Hindlimb muscle (tissue), 1 donor: ENCODE measurements around the gene DLG5. TPM values are rescaled to one million over a fixed set of nuclear protein-coding genes. Genes with fewer than 3 reads are reported as not detected.
A peak's percentile ranks its signal among the peaks of the same experiment; 100 is the strongest.
"Not testable (repeated sequence)": the region's sequence is repeated elsewhere in the genome, so short reads cannot be mapped to it uniquely, and the experiment has no call there.

Source experiments
- DNase-seq: peaks from one replicate; pipeline ENCODE4 v3.0.0-alpha.2; 2013
- polyA plus RNA-seq: library from polyadenylated mRNA; unstranded; fragments of 120-200 nt; gene quantifications from one replicate; pipeline ENCODE4 v1.2.1, GENCODE V29; 2013; ENCODE audit not compliant: insufficient read length

DLG5 gene
- polyA plus RNA-seq, 1 donor: 28.0 TPM

DNA sequence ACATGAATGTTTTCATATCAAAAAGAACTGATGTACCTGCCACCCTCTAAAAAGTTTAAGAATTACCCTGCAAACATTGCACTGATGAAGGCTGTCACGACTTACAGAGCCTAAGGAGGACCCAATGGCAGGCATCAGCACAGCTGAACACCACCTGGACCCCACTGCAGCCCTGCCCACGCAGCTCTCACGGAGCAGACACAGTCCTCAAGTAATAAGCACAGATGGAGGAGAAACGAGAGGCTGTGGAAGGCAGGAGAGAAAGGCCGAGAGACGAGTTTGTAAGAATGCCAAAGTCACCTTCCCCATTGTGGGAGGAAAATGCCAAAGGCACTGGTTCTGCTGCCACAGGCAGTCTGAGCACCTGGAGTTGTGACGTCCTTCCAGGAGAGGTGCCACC is 135.0 kb downstream of the DLG5 start:
- DNase-seq: no peak

DNA sequence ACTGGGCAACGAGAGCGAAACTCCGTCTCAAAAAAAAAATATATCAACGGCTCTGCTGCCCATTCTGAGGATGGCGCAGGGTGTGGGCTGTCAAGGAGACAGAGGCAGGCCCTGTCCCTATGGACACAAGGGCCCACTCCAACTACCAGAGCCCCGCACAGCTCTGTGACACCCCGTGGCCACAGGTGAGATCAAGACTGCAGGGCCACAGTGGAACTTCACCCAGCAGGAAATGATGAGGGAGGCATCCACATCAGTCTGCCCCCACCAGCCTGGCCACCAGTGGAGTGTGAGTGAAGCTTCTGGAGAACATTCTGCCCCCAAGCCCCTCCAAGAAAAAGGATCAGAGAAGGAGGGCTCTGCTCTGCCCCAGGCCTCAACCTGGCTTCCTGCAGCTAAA is 136.7 kb downstream of the DLG5 start:
- no peak for DNase-seq

DNA sequence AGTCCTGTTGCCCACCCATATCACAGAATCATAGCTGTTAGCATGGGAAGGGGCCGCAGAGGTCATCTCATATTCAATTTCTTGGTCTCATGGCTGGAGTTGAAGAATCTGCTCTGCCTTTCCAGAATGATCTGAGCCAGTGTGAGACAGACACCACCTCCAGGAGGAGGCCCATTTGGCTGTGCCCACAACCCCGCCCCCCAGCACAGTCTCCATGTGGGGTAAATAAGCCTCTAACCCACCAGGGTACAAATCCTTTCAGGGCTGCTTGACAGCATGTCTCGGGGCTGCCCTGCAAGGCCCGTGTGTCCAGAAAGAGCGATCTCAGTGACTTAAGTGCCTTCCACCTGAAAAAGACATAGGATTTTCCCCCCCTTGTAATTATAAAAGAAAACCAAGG is 137.5 kb downstream of the DLG5 start:
- no peak for DNase-seq

DNA sequence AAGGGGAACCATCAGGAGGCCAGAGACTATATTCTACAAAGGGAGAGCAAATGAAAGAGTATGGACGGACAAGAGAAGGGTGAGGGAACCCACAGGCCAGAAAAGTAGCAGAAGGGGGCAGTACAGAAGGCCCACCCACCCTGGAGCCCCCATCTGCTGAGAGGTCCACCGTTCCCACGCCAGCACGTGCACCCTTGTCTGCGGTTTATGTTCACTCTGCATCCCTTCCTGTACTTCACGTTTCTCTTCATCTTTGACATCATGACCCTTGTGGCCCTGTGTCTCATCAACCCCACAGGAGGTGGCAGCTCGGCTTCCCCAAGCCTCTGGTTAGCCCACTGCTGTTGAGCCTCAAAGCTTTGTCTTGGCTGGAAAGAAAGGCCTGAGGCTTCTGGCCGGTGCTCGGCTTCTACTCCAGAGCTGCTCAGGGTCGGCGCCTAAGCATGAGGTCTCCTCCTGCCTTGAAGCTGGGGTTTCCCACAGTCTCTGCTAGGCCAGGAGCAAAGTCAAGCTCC is 138.0 kb downstream of the DLG5 start:
- no peak for DNase-seq

DNA sequence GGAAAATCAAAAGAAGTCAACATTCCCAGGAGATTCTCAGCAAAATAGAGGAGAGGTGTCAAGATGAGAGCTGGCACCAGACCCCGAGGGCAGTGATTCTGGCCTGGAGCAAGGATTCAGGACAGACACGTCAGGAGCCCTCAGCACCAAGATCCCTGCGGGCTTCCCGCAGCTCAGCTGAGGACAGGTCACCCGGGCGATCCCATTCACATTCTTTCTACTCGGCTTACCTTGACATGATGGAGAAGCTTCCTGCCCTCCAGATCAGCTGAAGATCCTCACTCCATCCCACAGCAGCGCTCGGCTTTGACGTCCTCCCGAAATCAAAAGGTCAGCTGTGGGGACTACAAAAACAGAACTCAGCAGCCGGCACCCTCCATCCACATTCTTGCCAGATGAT is 139.1 kb downstream of the DLG5 start:
- DNase-seq: no peak

DNA sequence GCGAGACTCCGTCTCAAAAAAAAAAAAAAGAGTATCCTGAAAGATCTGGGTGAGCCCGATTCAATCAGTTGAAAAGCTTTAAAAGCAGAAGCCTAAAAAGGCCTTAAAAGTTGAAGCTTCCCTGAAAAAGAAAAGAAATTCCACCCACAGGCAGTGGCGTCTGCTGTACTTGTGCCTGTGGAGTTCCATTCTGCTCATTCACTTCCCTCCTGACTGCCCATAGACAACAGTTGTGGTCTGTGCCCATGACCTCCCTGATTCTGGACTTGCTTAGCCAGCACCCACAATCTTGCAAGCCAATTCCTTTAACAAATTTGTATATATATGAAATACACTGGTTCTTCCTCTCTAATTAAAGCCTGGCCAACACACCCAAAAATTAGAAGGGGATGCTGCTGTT is 141.7 kb downstream of the DLG5 start:
- DNase-seq: no peak

DNA sequence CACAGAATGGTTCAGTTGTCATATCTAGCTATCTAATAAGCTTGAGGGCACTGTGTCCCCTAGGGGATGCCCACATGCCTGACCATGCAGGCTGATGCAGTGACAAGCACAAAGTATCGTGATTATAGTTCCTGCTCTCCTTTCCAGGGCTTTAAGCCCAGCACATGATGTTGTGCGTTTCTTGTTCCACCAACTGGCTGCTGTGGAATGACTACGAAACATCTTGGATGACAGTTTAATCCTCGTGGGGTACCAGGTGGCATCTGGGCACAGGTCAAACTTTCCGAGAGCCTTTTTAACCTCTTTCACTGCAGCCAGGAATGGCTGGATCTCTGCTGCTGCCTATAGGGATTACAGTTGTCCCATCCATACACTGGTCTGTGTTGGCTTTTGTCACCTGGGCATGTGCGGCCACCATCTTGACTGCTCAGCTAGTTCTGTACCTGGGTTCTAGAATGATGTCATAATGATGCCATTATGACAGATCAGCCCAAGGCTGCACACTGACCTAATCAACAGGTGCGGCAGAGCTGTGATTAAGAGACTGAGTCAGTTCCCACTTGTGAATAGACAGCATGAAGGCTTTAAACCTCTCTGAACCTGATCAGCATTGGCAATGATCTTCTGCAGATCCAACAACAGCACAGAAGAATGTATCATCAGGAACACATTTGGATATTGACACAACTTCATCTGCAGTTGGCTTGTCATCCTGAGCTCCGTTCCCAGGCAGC is 144.1 kb downstream of the DLG5 start:
- DNase-seq: no peak

DNA sequence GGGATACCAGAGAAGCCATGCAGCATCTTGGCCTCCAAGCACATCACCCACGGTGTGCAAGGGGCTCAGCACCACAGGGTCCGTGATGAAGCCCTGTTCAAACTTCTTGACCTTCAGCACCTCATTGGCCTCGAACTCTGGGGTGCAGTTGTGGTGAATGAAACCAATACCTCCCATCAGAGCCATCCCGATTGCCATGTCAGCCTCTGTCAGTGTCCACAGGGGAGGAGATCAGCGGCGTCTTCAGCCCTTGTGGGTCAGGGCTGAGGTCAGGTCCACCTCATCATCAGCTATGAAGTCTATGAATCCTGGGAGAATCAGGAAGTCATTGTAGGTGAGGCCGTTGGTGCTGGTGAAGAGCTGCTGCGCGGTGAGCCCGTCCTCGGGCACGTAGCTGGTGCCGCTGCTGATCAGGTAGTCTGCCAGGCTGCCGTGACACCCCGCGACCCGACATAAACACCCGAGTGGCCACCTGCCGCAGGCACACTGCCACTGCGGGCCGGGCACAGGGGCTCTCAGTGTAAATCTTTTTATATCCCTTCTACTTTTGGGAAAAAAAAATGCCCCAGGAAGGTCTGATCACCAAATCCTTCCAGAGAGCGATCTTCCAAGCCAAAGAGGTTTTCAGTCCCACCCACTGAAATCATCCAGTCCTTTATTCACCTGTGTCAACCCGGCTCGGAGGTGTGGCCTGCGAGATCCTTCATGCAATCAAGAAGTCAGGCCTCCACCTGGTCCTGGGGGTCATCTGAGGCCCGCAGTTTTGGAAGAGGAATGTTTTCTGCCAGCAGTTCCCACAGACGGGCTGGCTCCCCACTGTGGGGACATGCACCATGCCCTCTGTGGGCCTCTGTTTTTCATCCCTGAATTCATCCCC is 144.9 kb downstream of the DLG5 start:
- no peak for DNase-seq

DNA sequence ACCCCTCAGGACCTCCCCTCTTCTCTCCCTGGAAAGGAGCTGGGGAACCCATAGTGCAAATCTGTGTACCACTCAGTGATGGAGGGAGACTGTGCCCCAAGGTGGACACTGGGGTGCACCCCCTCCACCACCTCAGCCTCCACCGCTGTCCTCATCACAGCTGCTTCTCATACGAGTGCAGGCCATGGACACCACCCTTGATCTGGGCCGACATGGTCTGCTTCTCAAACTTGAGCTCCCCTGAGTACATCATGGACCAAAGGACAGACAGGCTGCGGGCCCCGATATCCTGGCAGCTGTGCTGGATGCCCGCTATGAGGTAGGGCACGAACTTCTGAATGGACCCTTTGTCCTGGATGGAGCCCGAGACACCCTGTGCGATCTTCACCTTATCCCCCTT is 146.4 kb downstream of the DLG5 start:
- DNase-seq: no peak

DNA sequence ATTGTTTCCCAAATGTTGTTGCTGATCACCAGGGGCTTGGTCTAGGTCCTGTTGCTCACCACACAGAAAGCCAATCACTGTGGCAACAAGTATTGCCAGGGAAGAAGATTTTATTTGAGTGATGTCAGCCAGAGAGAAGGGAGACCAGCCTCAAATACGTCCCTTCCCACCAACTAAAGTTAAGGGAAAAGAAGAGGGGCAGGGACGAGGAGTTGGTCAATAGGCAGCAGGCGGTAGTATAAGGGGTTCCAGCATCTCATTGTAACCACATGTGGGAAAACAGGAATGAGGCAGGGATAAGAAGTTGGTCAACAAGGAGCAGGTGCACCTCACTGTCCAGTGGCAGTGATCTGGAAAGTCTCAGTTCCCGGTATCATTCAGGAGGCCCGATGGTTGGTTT is 150.1 kb downstream of the DLG5 start:
- DNase-seq: no peak

DNA sequence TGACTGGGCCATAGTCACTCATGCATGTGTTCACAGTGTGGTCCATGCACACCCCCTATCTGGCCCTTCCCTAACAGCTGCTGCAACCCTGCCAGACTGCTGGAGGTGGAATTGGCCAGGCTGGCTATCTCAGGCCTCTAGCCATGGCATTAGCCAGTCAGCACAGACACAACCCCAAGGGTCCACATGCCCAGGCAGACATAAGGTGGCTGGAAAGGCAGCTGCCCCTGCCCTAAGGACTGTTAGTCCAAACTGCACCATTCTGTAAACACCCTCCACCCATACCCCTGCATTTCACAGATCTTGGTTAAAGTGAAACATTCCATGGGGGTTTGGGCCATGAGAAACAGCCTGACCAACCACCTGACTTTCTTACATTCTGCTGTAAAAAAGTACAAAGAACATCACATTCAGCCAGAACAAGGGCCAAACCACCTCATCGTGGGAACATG is 151.6 kb downstream of the DLG5 start:
- no peak for DNase-seq

DNA sequence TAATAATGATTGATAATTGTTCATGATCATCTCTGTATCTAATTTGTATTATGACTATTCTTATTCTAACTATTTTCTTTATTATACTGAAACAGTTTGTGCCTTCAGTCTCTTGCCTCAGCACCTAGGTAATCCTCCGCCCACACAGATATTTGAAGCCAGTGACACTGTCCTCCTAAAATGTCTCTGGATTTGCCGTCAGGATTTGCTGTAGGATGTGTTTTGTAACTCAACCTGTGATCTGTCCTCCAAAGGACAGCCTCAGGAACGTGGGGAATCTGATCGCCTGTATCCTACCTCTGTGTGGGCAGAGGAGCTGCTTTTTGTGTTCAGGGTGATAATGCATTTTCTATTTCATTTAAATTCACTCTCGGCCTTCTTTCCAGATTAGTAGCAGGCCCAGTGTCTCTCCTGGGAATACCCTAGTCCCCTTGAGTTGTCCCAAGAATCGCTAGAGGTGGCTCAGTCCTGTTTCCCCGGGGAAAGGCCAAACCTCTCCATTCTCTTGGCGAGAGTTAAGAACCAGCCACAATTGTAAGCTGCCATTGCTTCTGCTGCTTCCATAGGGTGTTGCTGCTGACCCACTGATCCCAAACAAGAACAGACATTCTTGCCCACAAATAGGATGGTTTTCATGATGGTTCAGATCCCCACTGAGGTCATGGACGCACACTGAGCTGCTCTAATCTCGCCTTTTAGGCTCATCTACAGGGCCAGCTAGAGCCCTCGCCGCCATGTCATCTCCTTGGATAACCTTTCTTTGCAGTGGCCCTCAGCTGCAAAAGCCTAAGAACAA is 152.7 kb downstream of the DLG5 start:
- DNase-seq: no peak

DNA sequence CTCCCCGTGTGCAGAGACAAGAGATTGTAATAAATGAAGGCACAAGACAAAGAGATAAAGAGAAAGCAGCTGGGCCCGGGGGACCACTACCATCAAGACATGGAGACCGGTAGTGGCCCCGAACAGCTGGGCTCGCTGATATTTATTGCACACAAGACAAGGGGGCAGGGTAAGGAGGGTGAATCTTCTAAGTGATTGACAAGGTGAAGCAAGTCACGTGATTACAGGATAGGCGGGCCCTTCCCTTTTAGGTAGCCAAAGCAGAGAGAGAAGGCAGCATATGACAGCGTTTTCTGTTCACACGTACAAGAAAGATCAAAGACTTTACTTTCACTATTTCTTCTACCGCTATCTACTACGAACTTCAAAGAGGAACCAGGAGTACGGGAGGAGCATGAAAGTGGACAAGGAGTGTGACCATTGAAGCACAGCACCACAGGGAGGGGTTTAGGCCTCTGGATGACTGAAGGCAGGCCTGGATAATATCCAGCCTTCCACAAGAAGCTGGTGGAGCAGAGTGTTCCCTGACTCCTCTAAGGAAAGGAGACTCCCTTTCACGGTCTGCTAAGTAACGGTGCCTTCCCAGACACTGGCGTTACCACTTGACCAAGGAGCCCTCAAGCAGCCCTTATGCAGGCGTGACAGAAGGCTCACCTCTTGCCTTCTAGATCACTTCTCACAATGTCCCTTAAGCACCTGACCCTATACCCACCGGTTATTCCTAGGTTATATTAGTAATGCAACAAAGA is 153.5 kb downstream of the DLG5 start:
- not testable (repeated sequence) for DNase-seq

DNA sequence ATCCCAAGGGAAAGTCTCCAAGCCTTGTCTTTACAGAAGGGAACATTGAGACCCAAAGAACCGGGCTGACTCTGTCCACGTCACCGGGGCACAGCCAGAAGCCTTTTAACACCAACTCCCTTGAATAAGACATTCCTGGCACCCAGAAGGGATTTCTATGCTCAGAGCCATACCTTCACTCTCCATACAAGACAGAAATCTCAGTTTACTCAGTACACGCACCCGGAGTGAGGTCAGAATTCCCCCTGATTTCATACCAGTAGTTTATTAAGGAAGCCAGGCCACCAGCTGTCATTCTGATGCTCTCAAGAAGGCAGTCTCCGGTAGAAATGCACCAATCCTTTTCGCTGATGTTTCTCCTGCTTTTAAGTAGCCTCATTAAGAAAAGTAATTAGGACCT is 154.7 kb downstream of the DLG5 start:
- DNase-seq: no peak

DNA sequence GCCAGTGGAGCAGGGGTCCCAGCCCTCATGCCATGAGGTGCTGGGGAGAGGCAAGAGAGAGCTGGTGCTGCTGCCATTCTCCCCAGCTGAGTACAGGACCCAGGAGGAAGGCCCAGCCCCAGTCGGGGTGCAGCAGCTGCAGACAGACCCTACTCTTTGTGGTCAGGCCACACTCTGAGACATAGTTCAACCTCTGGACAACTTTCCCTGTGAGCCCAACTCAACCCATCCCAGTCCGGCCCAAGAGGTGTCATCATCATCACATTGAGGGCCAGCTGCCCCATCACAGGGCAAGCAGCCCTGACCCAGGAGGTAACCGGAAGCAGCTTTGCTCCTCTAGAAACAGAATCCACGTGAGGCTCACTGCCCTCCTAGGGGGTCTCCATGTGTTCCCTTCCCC is 155.1 kb downstream of the DLG5 start:
- no peak for DNase-seq

DNA sequence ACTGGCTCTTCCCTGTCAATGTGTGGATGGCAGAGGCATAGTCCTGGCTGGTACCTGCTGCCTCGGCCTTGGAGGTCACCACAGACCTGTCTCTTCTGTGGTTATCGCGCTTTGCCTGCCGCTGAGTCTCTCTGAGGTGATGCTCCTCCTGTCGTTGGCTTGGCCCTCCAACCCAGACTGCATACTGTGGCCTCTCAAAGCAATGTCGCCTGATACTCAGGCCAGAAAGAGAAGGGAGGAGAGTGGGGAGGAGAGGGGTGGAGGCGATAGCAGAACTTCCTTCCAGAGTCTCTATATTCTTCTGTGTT is 155.7 kb downstream of the DLG5 start:
- no peak for DNase-seq

DNA sequence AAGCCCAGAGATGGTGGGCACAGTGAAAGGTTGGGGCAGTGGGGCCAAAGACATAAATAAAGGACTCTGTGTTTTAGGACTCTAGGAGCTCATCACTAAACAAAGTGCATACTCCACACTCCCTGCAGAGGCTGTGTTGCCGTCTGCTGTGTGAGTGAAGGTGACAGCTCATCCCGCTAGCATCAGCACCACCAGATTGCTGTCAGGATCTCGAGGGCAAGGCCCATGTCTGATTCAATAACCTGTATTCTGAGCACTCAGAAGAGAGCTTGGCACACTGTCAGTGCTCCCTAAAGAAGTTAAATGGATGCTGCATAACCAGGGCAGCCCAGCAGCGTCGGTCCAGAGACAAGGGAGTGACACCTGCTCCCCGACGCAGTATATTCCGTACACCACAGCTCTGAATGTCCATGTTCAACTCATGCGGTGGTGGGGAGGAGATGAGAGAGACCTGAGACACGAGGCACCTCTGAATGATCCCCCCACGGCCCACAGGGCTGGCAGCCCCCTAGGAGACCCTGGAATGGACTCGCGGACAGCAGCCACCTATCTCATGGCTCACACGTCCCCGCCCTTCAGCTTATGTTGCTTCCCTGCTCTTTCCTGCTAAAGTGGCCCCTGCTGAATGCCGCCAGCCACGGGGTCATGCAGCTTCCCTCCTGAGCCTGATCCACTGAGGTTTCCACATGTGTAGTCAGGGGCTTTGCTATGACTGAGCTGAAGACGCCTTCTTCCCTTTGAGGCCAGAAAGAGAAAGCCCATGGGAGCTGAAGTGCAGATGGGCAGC is 156.3 kb downstream of the DLG5 start:
- DNase-seq: no peak

DNA sequence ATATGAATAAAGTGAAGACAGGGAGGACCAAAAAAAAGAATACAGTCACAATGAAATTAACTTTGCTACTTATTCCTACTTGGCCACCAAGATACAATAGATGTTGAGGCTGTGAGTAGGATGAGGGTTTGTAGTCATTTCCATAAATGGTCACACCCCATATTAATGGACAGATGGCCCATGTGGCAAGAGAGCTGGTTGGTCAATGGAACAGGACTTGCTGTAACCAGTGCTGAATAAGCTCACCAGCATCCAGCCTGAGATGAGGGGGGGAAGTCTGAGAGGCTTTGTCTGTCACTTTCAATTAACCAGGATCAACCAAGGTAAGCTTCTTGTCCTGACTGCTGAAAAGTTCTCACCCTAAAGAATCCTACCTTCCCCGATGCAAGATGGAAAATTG is 158.5 kb downstream of the DLG5 start:
- no peak for DNase-seq

DNA sequence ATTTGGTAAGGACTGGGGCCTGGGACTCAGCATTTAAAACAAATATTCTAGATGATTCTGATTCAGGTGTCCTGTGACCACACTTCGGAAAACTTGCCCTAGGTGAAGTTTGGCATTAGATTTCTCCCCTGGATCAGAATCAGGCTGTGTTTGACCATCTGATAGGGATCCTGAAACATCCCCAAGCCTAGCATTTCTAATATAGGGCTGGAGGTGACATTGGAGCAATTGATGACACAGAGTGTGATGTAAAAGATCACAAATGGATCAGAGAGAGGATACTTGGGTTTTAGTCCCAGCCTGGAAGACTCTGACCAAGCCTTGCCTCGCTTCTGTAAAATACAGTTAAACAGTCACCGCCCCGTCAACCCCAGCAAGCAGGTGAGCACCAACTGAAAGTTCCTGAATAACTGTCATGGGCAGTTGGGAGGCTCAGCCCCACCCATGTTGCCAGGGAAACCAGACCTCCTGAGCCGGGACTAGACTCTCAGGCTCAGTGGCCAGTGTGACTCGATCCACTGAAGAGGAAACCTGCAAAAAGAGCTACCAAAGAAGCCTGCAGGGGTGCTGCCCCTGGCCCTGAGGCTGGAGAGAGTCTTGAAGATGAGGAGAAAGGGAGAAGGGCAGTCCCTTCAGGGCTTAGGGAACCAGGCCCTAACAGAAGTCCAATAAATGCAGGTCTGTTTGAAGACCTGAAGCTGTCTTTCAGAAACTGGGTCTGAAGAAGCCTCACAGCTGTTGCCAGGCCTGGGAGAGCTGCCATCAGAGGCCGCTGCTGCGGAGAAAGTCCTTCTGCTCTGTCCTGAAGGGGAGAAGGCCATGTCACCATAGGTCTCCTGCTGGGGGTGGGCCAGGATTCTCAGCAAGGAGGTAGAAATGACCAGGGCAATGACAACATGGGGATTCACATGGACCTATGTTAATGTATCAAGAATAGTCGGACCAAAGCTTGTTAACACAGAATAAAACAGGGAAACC is 162.8 kb downstream of the DLG5 start:
- DNase-seq: peak; percentile 8

DNA sequence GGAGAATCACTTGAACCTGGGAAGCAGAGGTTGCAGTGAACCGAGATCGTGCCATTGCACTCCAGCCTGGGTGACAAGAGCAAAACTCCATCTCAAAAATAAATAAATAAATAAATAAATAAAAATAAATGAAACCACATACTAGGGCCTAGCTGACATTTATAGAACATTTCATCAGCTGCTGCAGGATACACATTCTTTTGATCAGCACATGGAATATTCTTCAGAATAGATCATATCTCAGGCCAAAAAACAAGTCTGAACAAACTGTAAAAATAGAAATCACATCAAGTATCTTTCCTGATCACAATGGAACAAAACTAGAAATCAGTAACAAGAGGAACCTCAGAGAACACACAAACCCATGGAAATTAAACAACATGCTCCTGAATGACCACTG is 168.1 kb downstream of the DLG5 start:
- not testable (repeated sequence) for DNase-seq
